ENCODE data around the gene DST. TPM values are rescaled to one million over a fixed set of nuclear protein-coding genes. Genes with fewer than 3 reads are reported as not detected.
"Not testable (repeated sequence)": the region's sequence is repeated elsewhere in the genome, so short reads cannot be mapped to it uniquely, and the experiment has no call there.

Gene DST
- total RNA-seq, 1 donor from 2014 or later = 124 TPM

GRCh38 chr6:56567501-56567900 lies 75.2 kb downstream of the DST start:
- DNase-seq (ENCODE audit: low read depth, low spot score) = no peak
- H3K36me3 Mint-ChIP-seq (ENCODE audit: low read depth) = peaks cover 30% of the 10 kb centered on the region
- no peak overlapping the region for H3K4me3 Mint-ChIP-seq

GRCh38 chr6:56562730-56563129 lies 80.0 kb downstream of the DST start:
- H3K4me1 Mint-ChIP-seq; DNase-seq (ENCODE audit: low read depth, low spot score); H3K4me3 Mint-ChIP-seq; H3K27ac Mint-ChIP-seq (ENCODE audit: unreplicated experiment); H3K9me3 Mint-ChIP-seq; H3K27me3 Mint-ChIP-seq (ENCODE audit: low read depth): not testable (repeated sequence)
- H3K36me3 Mint-ChIP-seq (ENCODE audit: low read depth) = peaks cover 38% of the 10 kb centered on the region

More at GRCh38 chr6:56567501-56567900, 75.2 kb downstream of the DST start:
- Mint-ChIP-seq H3K4me1 (peaks cover 9% of the 10 kb centered on the region), H3K27me3 (ENCODE audit: low read depth) (no peaks in the 10 kb centered on the region), H3K27ac (ENCODE audit: unreplicated experiment) (no peak overlapping the region), H3K9me3 (peaks cover 6% of the 10 kb centered on the region)
- TF ChIP-seq CTCF (conservative IDR thresholded peaks at IDR 0.05) = no peak

- no peak for TF ChIP-seq CTCF (conservative IDR thresholded peaks at IDR 0.05)
- Mint-ChIP-seq H3K4me3 (no peak overlapping the region), H3K27me3 (ENCODE audit: low read depth) (no peaks in the 10 kb centered on the region), H3K27ac (ENCODE audit: unreplicated experiment) (no peak overlapping the region), H3K36me3 (ENCODE audit: low read depth) (peaks cover 17% of the 10 kb centered on the region), H3K9me3 (no peaks in the 10 kb centered on the region), H3K4me1 (peaks cover 12% of the 10 kb centered on the region)
- no peak for DNase-seq (ENCODE audit: low read depth, low spot score)
Measured at GRCh38 chr6:56556751-56557540, 85.7 kb downstream of the DST start.

- Mint-ChIP-seq H3K36me3 (ENCODE audit: low read depth) (peaks cover 14% of the 10 kb centered on the region), H3K9me3 (no peaks in the 10 kb centered on the region), H3K27me3 (ENCODE audit: low read depth) (no peaks in the 10 kb centered on the region), H3K4me3 (no peak overlapping the region), H3K4me1 (peaks cover 25% of the 10 kb centered on the region), H3K27ac (ENCODE audit: unreplicated experiment) (peak overlapping the region; percentile 75)
- no peak for TF ChIP-seq CTCF (conservative IDR thresholded peaks at IDR 0.05)
- no peak for DNase-seq (ENCODE audit: low read depth, low spot score)
Measured at GRCh38 chr6:56555438-56555872, 87.2 kb downstream of the DST start.

GRCh38 chr6:56552187-56553130 lies 90.2 kb downstream of the DST start:
- Mint-ChIP-seq H3K27me3 (ENCODE audit: low read depth) (no peaks in the 10 kb centered on the region), H3K9me3 (no peaks in the 10 kb centered on the region), H3K36me3 (ENCODE audit: low read depth) (peaks cover 9% of the 10 kb centered on the region), H3K4me3 (no peak overlapping the region), H3K27ac (ENCODE audit: unreplicated experiment) (no peak overlapping the region), H3K4me1 (peaks cover 37% of the 10 kb centered on the region)
- DNase-seq (ENCODE audit: low read depth, low spot score) = no peak
- no peak for TF ChIP-seq CTCF (conservative IDR thresholded peaks at IDR 0.05)
